Measurements from ENCODE around the gene UBR3.
"Not testable (repeated sequence)": the region's sequence is repeated elsewhere in the genome, so short reads cannot be mapped to it uniquely, and the experiment has no call there.

The UBR3 gene

DNA sequence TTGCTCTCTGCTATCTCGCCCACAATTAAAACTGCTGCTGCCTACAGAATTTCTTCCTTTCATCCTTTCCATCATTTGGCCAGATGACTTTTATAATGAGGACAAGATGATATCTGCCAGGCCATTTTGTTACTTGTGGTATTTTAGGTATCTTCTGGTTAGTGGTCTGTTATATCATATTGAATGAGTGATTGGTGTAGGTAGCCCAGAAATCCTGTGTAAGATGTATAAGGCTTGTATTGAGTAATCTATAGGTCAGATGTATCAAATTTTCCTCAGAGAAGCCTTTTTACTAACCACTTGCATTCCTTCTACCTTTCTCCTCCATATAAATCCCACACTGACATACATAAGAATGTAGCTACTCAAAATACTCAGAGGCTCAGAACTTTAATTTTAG lies 118.3 kb downstream of the UBR3 start:
- DNase-seq (ENCODE audit: low read depth): no peak

DNA sequence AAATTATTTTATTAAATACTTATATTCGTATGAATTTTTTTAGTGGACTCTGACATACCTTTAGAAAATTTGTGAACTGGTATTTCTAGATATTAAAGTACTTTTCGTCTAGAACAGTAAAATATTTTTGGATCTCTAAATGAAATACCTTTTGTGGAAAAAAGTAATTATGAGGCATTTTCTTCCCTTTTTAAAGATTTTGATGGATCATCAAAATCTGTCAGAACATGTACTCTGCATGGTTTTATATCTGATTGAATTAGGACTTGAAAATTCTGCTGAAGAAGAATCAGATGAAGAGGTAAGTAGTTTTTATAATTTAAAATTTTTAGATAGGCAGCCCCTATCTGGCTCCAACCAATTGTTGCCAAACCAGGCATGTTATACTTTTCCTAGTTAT lies 118.8 kb downstream of the UBR3 start:
- no peak for DNase-seq (ENCODE audit: low read depth)

DNA sequence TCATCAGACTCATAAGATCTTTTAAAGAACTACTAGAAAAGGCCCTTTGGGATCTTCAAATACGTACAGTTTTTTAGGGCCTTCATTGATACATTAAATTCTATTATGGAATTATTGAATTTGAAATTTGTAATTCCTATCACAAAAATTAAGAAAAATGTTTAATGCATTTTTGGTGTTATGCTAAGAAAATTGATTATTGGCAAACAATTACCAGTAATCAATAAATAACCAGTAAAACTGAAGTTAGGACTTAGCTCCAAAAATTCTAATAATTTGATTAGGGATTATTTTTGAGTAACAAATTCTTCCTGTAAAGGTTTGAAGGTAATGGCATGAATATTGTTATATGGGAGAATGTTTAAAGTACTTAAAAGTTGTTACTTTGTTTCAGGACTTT lies 119.3 kb downstream of the UBR3 start:
- no peak for DNase-seq (ENCODE audit: low read depth)

DNA sequence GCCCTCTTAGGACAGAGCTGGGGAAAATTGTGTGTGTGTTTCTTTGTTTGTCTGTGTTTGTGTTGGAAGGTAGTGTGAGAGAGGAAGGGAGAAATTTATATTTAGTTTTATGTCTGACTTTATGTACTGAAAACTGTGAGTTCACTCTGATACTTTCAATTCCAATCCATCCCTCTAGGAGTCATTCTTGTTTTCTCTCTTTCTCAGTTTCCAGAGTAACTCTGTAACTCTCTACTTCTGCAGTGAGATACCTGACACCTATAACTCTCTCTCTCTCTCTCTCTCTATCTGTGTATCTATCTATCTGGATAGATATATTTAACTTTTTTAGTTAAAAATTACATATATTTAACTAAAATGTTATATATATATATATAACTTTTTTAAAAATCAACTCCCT lies 128.7 kb downstream of the UBR3 start:
- DNase-seq (ENCODE audit: low read depth): no peak

- DNase-seq (ENCODE audit: low read depth): not testable (repeated sequence)
These were observed 130.0 kb downstream of the UBR3 start for GRCh38 chr2:169957219-169957618.

DNA sequence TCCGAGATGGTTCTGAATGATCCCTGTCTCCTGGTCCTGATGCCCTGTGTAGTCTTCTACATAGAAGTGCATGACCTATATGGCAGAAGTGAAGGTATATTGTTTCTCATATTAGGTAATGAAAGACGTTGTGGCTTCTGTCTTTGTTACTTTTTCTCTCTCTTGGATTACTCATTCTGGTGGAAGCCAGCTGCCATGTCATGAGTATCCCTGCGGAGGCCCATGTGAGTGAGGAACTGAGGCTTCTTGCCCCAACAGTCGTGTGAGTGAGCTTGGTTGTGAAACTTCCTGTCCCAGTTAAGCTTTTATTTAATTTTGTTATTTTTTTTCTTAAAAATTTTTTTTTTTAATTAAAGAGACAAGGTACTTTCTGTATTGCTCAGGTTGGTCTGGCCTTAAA lies 134.7 kb downstream of the UBR3 start:
- peak; percentile 70 for DNase-seq (ENCODE audit: low read depth)

DNA sequence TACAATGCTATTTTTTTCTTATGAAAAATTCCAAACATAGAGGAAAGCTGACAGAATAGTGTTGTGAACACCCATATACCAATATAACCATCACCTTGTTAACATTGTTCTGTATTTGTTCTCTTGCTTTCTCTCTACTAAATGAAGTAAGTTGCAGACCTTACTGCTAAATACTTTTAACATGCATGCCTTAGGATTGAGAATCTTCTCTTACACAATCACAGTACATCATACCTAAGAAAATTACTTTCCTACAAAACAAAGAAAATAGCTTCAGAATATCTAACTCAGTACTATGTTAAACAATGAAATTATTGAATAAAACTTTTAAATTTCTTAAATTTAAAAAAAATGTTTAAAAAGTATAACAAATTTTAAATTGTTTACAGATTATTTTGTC lies 136.5 kb downstream of the UBR3 start:
- DNase-seq (ENCODE audit: low read depth): peak; percentile 2

DNA sequence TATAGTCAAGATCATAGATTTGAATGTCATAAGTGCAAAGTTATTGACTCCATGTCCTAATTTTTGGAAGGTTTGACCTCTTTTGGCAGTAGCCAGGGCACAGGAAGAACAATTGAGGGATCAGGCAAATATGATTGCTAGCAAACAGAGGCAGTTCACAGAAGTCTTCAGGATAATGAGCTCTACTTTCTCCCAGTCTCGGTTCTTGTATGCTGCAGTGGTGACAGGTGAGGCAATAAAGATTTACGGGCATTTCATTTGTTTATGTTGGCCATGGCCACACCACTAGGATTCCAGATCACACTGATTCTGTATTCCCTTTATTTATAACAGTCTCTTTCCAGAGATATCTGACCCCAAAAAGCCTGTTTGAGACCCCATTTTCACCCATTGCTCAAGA lies 137.5 kb downstream of the UBR3 start:
- peak; percentile 13 for DNase-seq (ENCODE audit: low read depth)

- DNase-seq (ENCODE audit: low read depth): peak; percentile 50
These were observed 138.2 kb downstream of the UBR3 start for GRCh38 chr2:169965495-169965894.

- no peak for DNase-seq (ENCODE audit: low read depth)
These were observed 139.2 kb downstream of the UBR3 start for GRCh38 chr2:169966454-169966853.

DNA sequence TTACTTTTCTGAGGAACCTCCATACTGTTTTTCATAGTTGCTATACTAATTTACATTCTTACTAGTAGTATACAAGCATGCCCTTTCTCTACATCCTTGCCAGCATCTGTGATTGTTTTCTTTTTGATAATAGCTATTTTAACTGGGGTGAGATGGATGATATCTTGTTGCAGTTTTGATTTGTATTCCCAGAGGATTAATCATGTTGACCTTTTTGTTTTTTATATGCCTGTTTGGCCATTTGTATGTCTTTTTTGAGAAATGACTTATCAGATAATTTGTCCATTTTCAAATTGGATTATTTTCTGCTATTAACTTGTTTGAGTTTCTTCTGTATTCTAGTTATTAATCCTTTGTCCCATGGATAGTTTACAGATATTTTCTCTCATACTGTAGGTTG lies 141.5 kb downstream of the UBR3 start:
- DNase-seq (ENCODE audit: low read depth): peak; percentile 11

DNA sequence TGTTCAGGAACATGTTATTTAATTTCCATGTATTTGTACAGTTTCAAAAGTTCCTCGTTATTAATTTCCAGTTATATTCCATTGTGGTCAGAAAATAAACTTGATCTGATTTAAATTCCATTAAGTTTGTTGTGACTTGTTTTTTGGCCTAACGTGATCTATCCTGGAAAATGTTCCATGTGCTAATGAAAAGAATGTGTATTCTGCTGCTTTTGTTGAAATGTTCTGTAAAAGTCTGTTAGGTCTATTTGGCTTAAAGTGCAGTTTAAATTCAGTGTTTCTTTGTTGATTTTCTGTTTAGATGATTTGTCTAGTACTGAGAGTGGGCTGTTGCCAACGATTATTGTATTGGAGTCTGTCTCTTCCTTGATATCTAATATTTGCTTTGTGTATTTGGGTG lies 148.0 kb downstream of the UBR3 start:
- no peak for DNase-seq (ENCODE audit: low read depth)

- no peak for DNase-seq (ENCODE audit: low read depth)
These were observed 149.1 kb downstream of the UBR3 start for GRCh38 chr2:169976335-169976851.

GRCh38 chr2:169977530-169977929 lies 150.3 kb downstream of the UBR3 start:
- no peak for DNase-seq (ENCODE audit: low read depth)

GRCh38 chr2:169978402-169979017 lies 151.3 kb downstream of the UBR3 start:
- no peak for DNase-seq (ENCODE audit: low read depth)

DNA sequence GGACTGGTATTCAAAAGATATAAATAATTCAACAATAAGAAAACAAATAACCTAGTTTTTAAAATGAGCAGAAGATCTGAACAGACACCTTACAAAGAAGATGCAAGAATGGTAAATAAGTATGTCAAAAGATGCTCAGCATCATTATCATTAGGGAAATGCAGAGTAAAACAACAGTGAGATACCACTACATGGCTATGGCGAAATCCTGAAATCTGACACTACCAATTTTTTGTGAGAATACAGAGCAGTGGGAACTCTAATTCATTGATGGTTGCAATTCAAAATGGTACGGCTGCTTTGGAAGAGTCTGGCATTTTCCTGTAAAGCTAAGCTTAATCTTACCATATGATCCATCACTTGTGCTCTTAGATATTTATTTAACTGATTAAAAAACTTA lies 151.8 kb downstream of the UBR3 start:
- no peak for DNase-seq (ENCODE audit: low read depth)

- DNase-seq (ENCODE audit: low read depth): no peak
These were observed 152.7 kb downstream of the UBR3 start for GRCh38 chr2:169980001-169980400.

DNA sequence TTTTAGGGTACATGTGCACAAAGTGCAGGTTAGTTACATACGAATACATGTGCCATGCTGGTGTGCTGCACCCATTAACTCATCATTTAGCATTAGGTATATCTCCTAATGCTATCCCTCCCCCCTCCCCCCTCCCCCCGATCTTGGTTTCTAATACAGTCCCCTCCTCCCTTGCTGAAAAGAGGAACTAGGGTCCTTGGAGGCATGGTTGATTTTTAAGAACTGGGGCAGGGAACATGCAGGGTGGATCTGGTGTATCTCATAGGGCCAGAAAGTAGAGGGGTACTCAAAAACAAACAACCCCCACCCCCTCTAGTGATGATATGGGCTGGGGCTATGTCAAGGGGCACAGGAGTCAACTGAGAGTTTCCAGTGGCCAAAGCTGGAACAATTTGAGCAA lies 153.4 kb downstream of the UBR3 start:
- no peak for DNase-seq (ENCODE audit: low read depth)

DNA sequence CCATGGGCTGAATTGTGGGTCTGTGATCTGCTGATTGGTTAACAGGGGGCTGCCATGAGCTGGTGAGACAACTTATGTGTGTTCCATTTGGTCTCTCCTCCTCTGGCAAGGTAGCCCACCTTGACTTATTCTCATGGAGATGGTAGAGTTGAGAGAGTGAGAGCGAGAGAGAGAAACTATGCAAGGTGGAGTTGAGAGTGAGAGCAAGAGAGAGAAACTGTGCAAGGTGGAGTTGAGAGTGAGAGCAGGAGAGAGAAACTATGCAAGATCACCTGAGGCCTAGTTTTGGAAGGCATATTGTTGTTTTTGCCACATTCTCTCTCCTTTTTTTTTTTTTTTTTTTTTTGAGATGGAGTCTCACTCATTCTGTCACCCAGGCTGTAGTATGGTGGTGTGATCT lies 155.7 kb downstream of the UBR3 start:
- DNase-seq (ENCODE audit: low read depth): no peak

GRCh38 chr2:169983506-169983905 lies 156.3 kb downstream of the UBR3 start:
- DNase-seq (ENCODE audit: low read depth): no peak

GRCh38 chr2:169984145-169984544 lies 156.9 kb downstream of the UBR3 start:
- DNase-seq (ENCODE audit: low read depth): no peak

DNA sequence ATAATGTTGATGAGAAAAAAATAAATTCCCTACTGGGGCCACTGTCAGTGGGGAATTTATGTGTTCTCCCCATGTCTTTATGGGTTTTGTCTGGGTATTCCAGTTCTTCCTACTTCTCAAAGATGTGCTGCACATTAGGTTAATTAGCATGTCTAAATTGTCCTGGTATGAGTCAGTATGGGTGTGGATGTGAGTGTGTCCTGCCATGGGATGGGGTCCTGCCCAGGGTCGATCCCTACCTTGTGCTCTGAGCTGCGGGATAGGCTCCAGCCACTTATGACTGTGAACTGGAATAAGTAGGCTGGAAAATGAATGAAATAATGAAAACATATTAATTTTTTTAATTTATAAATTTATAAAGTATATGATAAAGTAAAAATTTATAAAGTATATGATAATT lies 167.5 kb downstream of the UBR3 start:
- DNase-seq (ENCODE audit: low read depth): no peak

DNA sequence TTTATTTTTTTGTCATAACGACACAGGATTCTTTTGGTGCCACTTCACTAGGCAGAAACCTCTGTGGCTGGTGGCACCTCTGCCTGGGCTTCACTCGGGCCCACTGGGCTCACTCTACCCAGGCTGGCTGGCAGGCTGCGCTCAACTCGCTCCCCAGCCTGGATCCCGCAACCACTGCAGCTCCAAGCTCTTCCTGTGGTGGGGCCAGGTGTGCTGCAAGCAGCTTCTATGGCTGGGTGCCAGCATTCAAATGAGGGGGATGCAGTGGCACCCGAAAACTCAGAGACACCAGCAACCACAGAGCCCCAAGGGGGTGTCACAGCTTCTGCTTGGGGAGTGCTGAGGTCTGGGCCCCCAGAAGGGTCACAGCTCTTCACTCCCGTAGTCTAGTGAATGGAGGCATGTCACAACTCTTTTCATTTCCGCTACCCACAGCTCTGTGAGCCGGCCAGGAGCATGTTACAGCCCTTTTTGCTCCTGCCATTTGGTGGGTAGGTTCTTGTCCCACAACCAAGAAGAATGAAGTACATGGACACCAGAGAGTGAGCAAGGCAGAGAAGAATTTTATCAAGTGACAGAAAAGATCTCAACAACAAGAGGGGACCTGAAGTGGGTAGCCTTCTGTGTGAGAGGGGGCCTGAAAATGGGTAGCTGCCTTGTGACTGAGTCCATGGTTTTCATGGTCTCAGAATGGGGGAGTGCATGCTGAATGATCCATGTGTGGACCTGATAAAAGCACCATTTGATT lies 170.1 kb downstream of the UBR3 start:
- no peak for DNase-seq (ENCODE audit: low read depth)

DNA sequence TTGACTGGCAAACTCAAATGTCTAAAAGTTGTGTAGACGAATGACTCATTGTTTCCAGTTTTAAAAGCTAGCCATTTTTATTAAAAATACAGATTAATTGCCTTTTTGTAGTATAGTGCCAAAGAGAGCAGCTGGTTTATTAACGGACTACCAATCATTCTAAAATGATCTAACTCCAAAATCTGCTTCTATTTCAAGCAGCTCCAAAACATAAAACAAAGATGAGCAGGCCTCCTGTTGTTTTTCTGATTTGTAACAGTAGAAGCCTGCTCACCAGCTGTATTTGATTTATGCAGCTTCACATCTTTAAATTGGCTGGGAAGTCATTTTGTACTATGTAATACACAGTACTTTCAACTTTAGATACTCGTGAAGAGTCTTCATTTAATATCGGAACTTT lies 171.8 kb downstream of the UBR3 start:
- peak; percentile 54 for DNase-seq (ENCODE audit: low read depth)

Measured in EH (cell line).